GM19099 (cell line): Measurements from ENCODE around the gene DNAJC18.
A peak's percentile ranks its signal among the peaks of the same experiment; 100 is the strongest.

Source experiments
- POLR2A ChIP-seq: IDR thresholded peaks from 3 replicates; pipeline ENCODE4 v1.6.1; 2011; ENCODE audit warnings: low read depth; ENCODE audit not compliant: insufficient read length; ENCODE audit errors: extremely low read depth

DNAJC18 gene

GRCh38 chr5:139401546-139401945 lies 37.8 kb downstream of the DNAJC18 start:
- no peak for TF ChIP-seq POLR2A

- no peak for TF ChIP-seq POLR2A
These were observed 39.7 kb downstream of the DNAJC18 start for GRCh38 chr5:139399501-139400121.

GRCh38 chr5:139397921-139398320 lies 41.4 kb downstream of the DNAJC18 start:
- TF ChIP-seq POLR2A = no peak

- TF ChIP-seq POLR2A = no peak
These were observed 42.6 kb downstream of the DNAJC18 start for GRCh38 chr5:139396691-139397090.

- TF ChIP-seq POLR2A = no peak
These were observed 43.3 kb downstream of the DNAJC18 start for GRCh38 chr5:139395844-139396640.

- no peak for TF ChIP-seq POLR2A
These were observed 44.4 kb downstream of the DNAJC18 start, which contains the start of gene PROB1 for GRCh38 chr5:139394654-139395566. TSS of gene PROB1 (minus strand) at chr5:139395104. CDS start at chr5:139395081, 23 bp downstream.

GRCh38 chr5:139394123-139394653 lies 45.1 kb downstream of the DNAJC18 start:
- TF ChIP-seq POLR2A = peak; percentile 43

- no peak for TF ChIP-seq POLR2A
These were observed 45.7 kb downstream of the DNAJC18 start for GRCh38 chr5:139393497-139394122.

- TF ChIP-seq POLR2A = peak; percentile 53
These were observed 46.4 kb downstream of the DNAJC18 start for GRCh38 chr5:139392678-139393496.

- peak; percentile 68 for TF ChIP-seq POLR2A
These were observed 47.0 kb downstream of the DNAJC18 start for GRCh38 chr5:139392324-139392677.

- no peak for TF ChIP-seq POLR2A
These were observed 47.6 kb downstream of the DNAJC18 start for GRCh38 chr5:139391570-139392323.

GRCh38 chr5:139390639-139391569 lies 48.4 kb downstream of the DNAJC18 start:
- no peak for TF ChIP-seq POLR2A
